Spleen (tissue), 11 donors: ENCODE data around the gene TBC1D8. TPM values are rescaled to one million over a fixed set of nuclear protein-coding genes. Genes with fewer than 3 reads are reported as not detected.
A peak's percentile ranks its signal among the peaks of the same experiment; 100 is the strongest.

ENCODE experiments used
- DNase-seq: peaks from one replicate; pipeline ENCODE4 v3.0.0-alpha.2; 2020
- H3K27ac ChIP-seq, 8 donors: fragments of 200-600 bp; sonication (generic) in 7 of 8; 1 replicate in 4 of 8; 2 replicates in 4 of 8; pipeline versions ENCODE4 v1.5.0 to v1.8.0; 2016 to 2021; ENCODE audit warnings: inconsistent platforms in 4 of 8, mild to moderate bottlenecking in 4 of 8, moderate library complexity in 1 of 8
- H3K27me3 ChIP-seq, 7 donors: fragments of 200-600 bp; sonication (generic) in 6 of 7; replicated peaks in 1 of 7; 1 replicate in 4 of 7; 2 replicates in 3 of 7; pipeline versions ENCODE4 v1.5.0 to v1.8.0; 2016 to 2021; ENCODE audit warnings: inconsistent platforms in 3 of 7, mild to moderate bottlenecking in 1 of 7
- H3K36me3 ChIP-seq, 6 donors: fragments of 200-600 bp; sonication (generic) in 5 of 6; 1 replicate in 4 of 6; 2 replicates in 2 of 6; pipeline versions ENCODE4 v1.5.0 to v1.8.0; 2016 to 2021; ENCODE audit warnings: inconsistent platforms in 2 of 6
- H3K4me1 ChIP-seq, 6 donors: fragments of 200-600 bp; sonication (generic) in 5 of 6; 1 replicate in 3 of 6; 2 replicates in 3 of 6; pipeline versions ENCODE4 v1.5.0 to v1.8.0; 2016 to 2021; ENCODE audit warnings: inconsistent platforms in 3 of 6
- H3K4me3 ChIP-seq, 8 donors: fragments of 200-600 bp; sonication (generic) in 7 of 8; 1 replicate in 4 of 8; 2 replicates in 4 of 8; pipeline versions ENCODE4 v1.5.0 to v1.8.0; 2016 to 2021; ENCODE audit warnings: inconsistent platforms in 4 of 8, mild to moderate bottlenecking in 4 of 8, moderate library complexity in 2 of 8
- H3K9me3 ChIP-seq, 8 donors: fragments of 200-600 bp; sonication (generic) in 7 of 8; 1 replicate in 4 of 8; 2 replicates in 4 of 8; pipeline versions ENCODE4 v1.5.0 to v1.8.0; 2016 to 2021; ENCODE audit warnings: inconsistent platforms in 4 of 8
- POLR2A ChIP-seq, 3 donors: fragments of 450-650 bp; IDR thresholded peaks; one replicate each; pipeline ENCODE4 v1.5.1; 2017; ENCODE audit warnings: antibody characterized with exemption in 3 of 3, mild to moderate bottlenecking in 1 of 3
- POLR2AphosphoS5 ChIP-seq, 3 donors: sonication (generic); formaldehyde crosslinking; IDR thresholded peaks; one replicate each; pipeline ENCODE4 v1.5.1; 2017; ENCODE audit warnings: antibody characterized with exemption in 3 of 3
- WGBS, 5 donors: extraction: QIAGEN DNeasy Blood & Tissue Kit in 3 of 5; methylation state at CpG; one replicate each; pipeline versions ENCODE4 v1.1.5 to v1.1.7; 2013 to 2018; 5-methylcytosine and 5-hydroxymethylcytosine counted together
- intact Hi-C: fragments of 100-400 bp; cut with DNase I; formaldehyde crosslinking; loops from one replicate; pipeline ENCODE4 v1.15.0; 2023; ENCODE audit warnings: low total_unique reads
- polyA plus RNA-seq, 3 donors: library from polyadenylated mRNA; stranded (reverse); fragments of 200-250 nt; gene quantifications; one replicate each; pipeline ENCODE4 v1.2.1, GENCODE V29; 2013
- total RNA-seq, 7 donors: library from RNA; depleted of rRNA in 3 of 7; stranded (reverse); fragments of >200 nt in 3 of 7; fragmentation: NEBNext Ultra II Directional in 4 of 7; extraction: Animal tissue kit (Norgen Biotek cat#: 25700) in 4 of 7; gene quantifications; one replicate each; pipeline versions ENCODE4 v1.1.0 to v1.2.1, GENCODE V29; 2016 to 2021
- TF ChIP-seq, protein P1 (sequence below), 11 experiments: fragments of 200-600 bp in 7 of 11; fragments of 450-650 bp in 4 of 11; sonication (generic) in 4 of 11; IDR thresholded peaks in 8 of 11; conservative IDR thresholded peaks in 3 of 11; 1 replicate in 7 of 11; 2 replicates in 4 of 11; pipeline versions ENCODE4 v1.4.0 to v1.8.0; 2016 to 2021; ENCODE audit warnings: antibody characterized with exemption in 11 of 11, inconsistent platforms in 4 of 11, mild to moderate bottlenecking in 1 of 11
- donor health status: healthy with polysubstance abuse.
- donor health status: DM: no; HTN: no; CAD: no; lungs with moderate emphysema.
- donor health status: DM: no; HTN: no; CAD: no.
- donor health status: Bipolar disorder and iron deficiency.
- donor health status: healthy.
- donor health status: DM: no; HTN: no; CAD: no.
- donor health status: DM: yes; HTN: yes; CAD: no.

Gene TBC1D8
- total and polyA plus RNA-seq, 10 donors = 7.2 to 104 (median 40.5) TPM

DNA sequence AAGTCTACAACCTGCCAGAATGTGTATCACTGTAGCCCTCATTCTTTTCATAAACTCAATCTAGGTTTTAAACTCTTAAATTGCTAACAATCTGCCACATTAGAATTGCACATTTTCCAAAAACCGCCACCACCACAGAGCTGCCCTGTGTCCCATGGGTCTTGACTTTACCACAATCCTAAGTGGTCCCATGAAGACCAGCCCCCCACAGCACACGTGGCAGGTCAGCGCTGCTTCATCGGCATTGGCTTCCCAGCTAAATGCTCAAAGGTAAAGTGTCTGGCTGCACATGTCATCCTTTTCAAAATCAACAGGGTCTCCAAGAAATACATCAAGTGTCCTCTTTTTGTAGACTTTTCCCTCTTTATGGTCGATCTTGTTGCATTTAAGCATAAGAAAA lies 2.4 kb downstream of the TBC1D8 start:
- WGBS, 5 donors = 91 to 95% (median 94%) methylated on average over 5 of the region's 5 CpGs
- no peak overlapping the region for H3K27ac ChIP-seq
- peak overlapping the region in 2 of 8 donors; percentile 66 to 80 for H3K4me3 ChIP-seq

DNA sequence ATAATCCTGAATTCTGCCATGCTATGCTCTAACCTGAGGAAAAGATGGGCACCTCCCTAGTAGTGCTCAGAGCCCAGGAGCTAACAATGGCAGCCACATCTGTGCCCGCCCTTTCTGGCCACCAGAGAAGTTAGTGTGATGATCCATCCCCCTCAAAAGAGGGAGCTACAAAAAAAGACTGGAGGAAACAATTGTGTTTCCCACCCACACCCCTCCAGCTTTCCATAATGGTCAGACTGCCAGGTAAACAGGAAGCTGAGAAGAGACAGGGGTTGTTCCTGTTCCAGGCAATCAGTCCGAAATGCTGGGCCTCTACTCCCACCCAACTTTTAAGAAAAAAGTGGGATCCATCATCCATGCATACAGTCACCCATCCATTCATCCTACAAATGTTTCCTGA lies 3.2 kb downstream of the TBC1D8 start:
- intact Hi-C loops = no loop called here
- Histone ChIP-seq H3K4me3 (no peak overlapping the region), H3K9me3 (no peaks in the 10 kb centered on the region), H3K36me3 (no peaks in the 10 kb centered on the region), H3K4me1 (peaks cover 19 to 59% (median 43%) of the 10 kb centered on the region in 6 donors), H3K27me3 (peaks cover 0 to 27% (median 0%) of the 10 kb centered on the region in 7 donors), H3K27ac (no peak overlapping the region)
- no peak for DNase-seq
- TF ChIP-seq, protein P1, sequence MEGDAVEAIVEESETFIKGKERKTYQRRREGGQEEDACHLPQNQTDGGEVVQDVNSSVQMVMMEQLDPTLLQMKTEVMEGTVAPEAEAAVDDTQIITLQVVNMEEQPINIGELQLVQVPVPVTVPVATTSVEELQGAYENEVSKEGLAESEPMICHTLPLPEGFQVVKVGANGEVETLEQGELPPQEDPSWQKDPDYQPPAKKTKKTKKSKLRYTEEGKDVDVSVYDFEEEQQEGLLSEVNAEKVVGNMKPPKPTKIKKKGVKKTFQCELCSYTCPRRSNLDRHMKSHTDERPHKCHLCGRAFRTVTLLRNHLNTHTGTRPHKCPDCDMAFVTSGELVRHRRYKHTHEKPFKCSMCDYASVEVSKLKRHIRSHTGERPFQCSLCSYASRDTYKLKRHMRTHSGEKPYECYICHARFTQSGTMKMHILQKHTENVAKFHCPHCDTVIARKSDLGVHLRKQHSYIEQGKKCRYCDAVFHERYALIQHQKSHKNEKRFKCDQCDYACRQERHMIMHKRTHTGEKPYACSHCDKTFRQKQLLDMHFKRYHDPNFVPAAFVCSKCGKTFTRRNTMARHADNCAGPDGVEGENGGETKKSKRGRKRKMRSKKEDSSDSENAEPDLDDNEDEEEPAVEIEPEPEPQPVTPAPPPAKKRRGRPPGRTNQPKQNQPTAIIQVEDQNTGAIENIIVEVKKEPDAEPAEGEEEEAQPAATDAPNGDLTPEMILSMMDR (IDR thresholded peaks at IDR 0.05 in 8 of 11, conservative IDR thresholded peaks at IDR 0.05 in 3 of 11) = no peak
- no peak for TF ChIP-seq POLR2AphosphoS5 (IDR thresholded peaks at IDR 0.05)
- no peak for TF ChIP-seq POLR2A (IDR thresholded peaks at IDR 0.05)
- WGBS, 5 donors = 65 to 88% (median 72%) methylated on average over 2 of the region's 2 CpGs

More for the DNA sequence above, 2.4 kb downstream of the TBC1D8 start:
- no peak for DNase-seq
- intact Hi-C loops = no loop called here
- Histone ChIP-seq H3K9me3 (no peaks in the 10 kb centered on the region), H3K27me3 (peaks cover 0 to 27% (median 0%) of the 10 kb centered on the region in 7 donors), H3K36me3 (no peaks in the 10 kb centered on the region), H3K4me1 (peaks cover 20 to 67% (median 50%) of the 10 kb centered on the region in 6 donors)
- TF ChIP-seq POLR2AphosphoS5 (IDR thresholded peaks at IDR 0.05) (no peak), POLR2A (IDR thresholded peaks at IDR 0.05) (no peak)
- TF ChIP-seq, protein P1 (IDR thresholded peaks at IDR 0.05 in 8 of 11, conservative IDR thresholded peaks at IDR 0.05 in 3 of 11) = no peak

DNA sequence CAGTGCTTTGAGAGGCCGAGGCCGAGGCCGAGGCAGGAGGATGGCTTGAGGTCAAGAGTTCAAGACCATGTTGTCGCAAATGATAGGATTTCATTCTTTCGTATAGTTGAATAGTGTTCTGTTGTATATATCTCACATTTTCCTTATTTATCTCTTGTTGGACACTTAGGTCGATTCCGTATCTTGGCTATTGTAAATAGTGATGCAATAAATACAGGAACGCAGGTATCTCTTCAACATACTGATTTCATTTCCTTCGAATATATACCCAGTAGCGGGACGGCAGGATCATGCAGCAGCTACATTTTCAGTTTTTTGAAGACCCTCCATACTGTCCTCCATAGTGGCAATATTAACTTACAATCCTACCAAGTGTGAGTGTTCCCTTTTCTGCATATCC lies 4.1 kb downstream of the TBC1D8 start:
- H3K9me3 ChIP-seq = no peaks in the 10 kb centered on the region
- TF ChIP-seq, protein P1 (IDR thresholded peaks at IDR 0.05 in 8 of 11, conservative IDR thresholded peaks at IDR 0.05 in 3 of 11) = no peak
- TF ChIP-seq POLR2A (IDR thresholded peaks at IDR 0.05) (no peak), POLR2AphosphoS5 (IDR thresholded peaks at IDR 0.05) (no peak)
- peaks cover 12 to 50% (median 34%) of the 10 kb centered on the region in 6 donors for H3K4me1 ChIP-seq
- H3K36me3 ChIP-seq = no peaks in the 10 kb centered on the region
- intact Hi-C loops = no loop called here
- H3K4me3 ChIP-seq = no peak overlapping the region
- H3K27me3 ChIP-seq = peaks cover 0 to 27% (median 0%) of the 10 kb centered on the region in 7 donors
- no peak for DNase-seq
- WGBS, 5 donors = 92 to 98% (median 93%) methylated on average over 11 of the region's 11 CpGs
- no peak overlapping the region for H3K27ac ChIP-seq

DNA sequence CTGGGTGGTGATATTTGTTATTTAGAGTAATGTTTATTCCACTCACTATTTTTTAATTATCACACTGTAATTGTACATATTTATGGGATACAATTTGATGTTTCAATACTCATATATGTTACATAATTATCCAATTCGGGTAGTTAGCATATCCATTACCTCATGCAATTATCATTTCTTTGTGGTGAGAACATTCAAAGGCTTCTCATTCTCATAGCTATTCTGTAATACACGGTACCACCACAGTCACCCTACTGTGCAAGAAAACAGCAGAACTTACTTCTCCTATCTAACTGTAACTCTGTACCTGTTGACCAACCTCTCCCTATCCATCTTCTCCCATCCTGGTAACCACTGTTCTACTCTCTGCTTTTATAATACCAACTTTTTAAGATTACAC lies 4.6 kb downstream of the TBC1D8 start:
- H3K27me3 ChIP-seq = peaks cover 0 to 27% (median 0%) of the 10 kb centered on the region in 7 donors
- intact Hi-C loops = no loop called here
- 71 to 93% (median 78%) methylated on average over 2 of the region's 2 CpGs for WGBS, 5 donors

More for the DNA sequence above, 4.6 kb downstream of the TBC1D8 start:
- no peak overlapping the region for H3K4me3 ChIP-seq
- no peaks in the 10 kb centered on the region for H3K36me3 ChIP-seq
- peaks cover 8 to 44% (median 29%) of the 10 kb centered on the region in 6 donors for H3K4me1 ChIP-seq
- no peak for TF ChIP-seq POLR2A (IDR thresholded peaks at IDR 0.05)
- TF ChIP-seq POLR2AphosphoS5 (IDR thresholded peaks at IDR 0.05) = no peak
- TF ChIP-seq, protein P1 (IDR thresholded peaks at IDR 0.05 in 8 of 11, conservative IDR thresholded peaks at IDR 0.05 in 3 of 11) = no peak
- H3K27ac ChIP-seq = no peak overlapping the region
- H3K9me3 ChIP-seq = no peaks in the 10 kb centered on the region
- no peak for DNase-seq
